ENCODE results near the gene DOK6. TPM values are rescaled to one million over a fixed set of nuclear protein-coding genes. Genes with fewer than 3 reads are reported as not detected.

DOK6 gene
- total RNA-seq, 1 experiment from 2014 or later = not detected

DNA sequence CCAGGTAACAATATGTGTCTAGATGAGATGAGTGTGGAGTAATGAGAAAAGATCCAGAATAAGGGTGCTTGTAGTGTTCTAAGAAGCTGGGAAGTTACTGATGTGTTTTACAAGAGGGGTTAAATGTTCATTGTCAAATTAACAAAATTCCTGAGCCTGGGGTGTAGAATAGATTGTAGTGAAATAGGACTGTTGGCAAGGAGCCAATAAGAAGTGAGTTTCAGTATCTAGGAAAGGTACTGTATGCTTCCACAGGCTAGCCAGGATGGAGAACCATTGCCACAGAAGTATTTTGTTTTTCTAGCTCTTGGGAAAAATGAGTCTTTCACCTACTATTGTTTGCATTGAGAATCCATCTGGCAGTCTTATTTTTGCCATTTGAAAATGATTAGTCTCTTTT, 10.5 kb downstream of the DOK6 start:
- Histone ChIP-seq H3K79me2 (ENCODE audit: low read depth) (no peaks in the 10 kb centered on the region), H3K9me2 (ENCODE audit: insufficient read depth) (0 out of 2 replicates have a peak, but pooled peaks cover 7% of the 10 kb centered on the region), H3K4me1 (replicated peaks; ENCODE audit: insufficient read depth) (no peaks in the 10 kb centered on the region), H3K27ac (no peak overlapping the region), H3F3A (ENCODE audit: insufficient read depth, low read depth) (no peaks in the 10 kb centered on the region), H3K4me3 (no peak overlapping the region), H3K36me3 (ENCODE audit: low read depth) (no peaks in the 10 kb centered on the region), H4K20me1 (ENCODE audit: insufficient read depth) (no peaks in the 10 kb centered on the region), H2AFZ (no peak overlapping the region), H3K9me3 (ENCODE audit: insufficient read depth, low read depth) (no peaks in the 10 kb centered on the region), H3K27me3 (ENCODE audit: insufficient read depth, low read depth) (no peaks in the 10 kb centered on the region), H3K4me2 (no peak overlapping the region)
- intact Hi-C loops (cut with micrococcal nuclease; ENCODE audit: unreplicated experiment) = no loop called here
- TF ChIP-seq, protein P1, sequence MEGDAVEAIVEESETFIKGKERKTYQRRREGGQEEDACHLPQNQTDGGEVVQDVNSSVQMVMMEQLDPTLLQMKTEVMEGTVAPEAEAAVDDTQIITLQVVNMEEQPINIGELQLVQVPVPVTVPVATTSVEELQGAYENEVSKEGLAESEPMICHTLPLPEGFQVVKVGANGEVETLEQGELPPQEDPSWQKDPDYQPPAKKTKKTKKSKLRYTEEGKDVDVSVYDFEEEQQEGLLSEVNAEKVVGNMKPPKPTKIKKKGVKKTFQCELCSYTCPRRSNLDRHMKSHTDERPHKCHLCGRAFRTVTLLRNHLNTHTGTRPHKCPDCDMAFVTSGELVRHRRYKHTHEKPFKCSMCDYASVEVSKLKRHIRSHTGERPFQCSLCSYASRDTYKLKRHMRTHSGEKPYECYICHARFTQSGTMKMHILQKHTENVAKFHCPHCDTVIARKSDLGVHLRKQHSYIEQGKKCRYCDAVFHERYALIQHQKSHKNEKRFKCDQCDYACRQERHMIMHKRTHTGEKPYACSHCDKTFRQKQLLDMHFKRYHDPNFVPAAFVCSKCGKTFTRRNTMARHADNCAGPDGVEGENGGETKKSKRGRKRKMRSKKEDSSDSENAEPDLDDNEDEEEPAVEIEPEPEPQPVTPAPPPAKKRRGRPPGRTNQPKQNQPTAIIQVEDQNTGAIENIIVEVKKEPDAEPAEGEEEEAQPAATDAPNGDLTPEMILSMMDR (conservative IDR thresholded peaks at IDR 0.05) = no peak
- POLR2A ChIA-PET (ENCODE audit: unreplicated experiment) = no interaction called here
- no peak for DNase-seq
- CTCF ChIA-PET = no interaction called here
- no TSS peak for BruUV-seq (replicated peaks)

GRCh38 chr18:69414184-69414583, 13.5 kb downstream of the DOK6 start:
- H3K27me3 ChIP-seq (ENCODE audit: insufficient read depth, low read depth) = no peaks in the 10 kb centered on the region
- H3K27ac ChIP-seq = no peak overlapping the region
- TF ChIP-seq, protein P1 (conservative IDR thresholded peaks at IDR 0.05) = no peak
- TF ChIP-seq EZH2 (IDR thresholded peaks at IDR 0.05; ENCODE audit: low read depth) = no peak
- no peaks in the 10 kb centered on the region for H4K20me1 ChIP-seq (ENCODE audit: insufficient read depth)
- H3K36me3 ChIP-seq (ENCODE audit: low read depth) = no peaks in the 10 kb centered on the region
- no peaks in the 10 kb centered on the region for H3K79me2 ChIP-seq (ENCODE audit: low read depth)
- no peak overlapping the region for H2AFZ ChIP-seq
- ChIA-PET POLR2A (ENCODE audit: unreplicated experiment) (no interaction called here), CTCF (no interaction called here)
- no peaks in the 10 kb centered on the region for H3K4me1 ChIP-seq (replicated peaks; ENCODE audit: insufficient read depth)
- intact Hi-C loops (cut with micrococcal nuclease; ENCODE audit: unreplicated experiment) = no loop called here
- H3K4me3 ChIP-seq = no peak overlapping the region
- H3K9me3 ChIP-seq (ENCODE audit: insufficient read depth, low read depth) = no peaks in the 10 kb centered on the region
- DNase-seq = no peak
- H3F3A ChIP-seq (ENCODE audit: insufficient read depth, low read depth) = no peaks in the 10 kb centered on the region
- no peaks in the 10 kb centered on the region for H3K9me2 ChIP-seq (ENCODE audit: insufficient read depth)
- no peak overlapping the region for H3K4me2 ChIP-seq
- no TSS peak for BruUV-seq (replicated peaks)

GRCh38 chr18:69432847-69433246, 32.2 kb downstream of the DOK6 start:
- ChIA-PET POLR2A (ENCODE audit: unreplicated experiment) (interaction anchor here (0.6 kb wide), 1 partner anchor 272 kb away, joined by 4 read pairs; no protein-coding TSS in a partner anchor), CTCF (no interaction called here)
- intact Hi-C loops (cut with micrococcal nuclease; ENCODE audit: unreplicated experiment) = no loop called here
- Histone ChIP-seq H3K4me1 (replicated peaks; ENCODE audit: insufficient read depth) (no peaks in the 10 kb centered on the region), H3K9me2 (ENCODE audit: insufficient read depth) (no peaks in the 10 kb centered on the region), H3K36me3 (ENCODE audit: low read depth) (no peaks in the 10 kb centered on the region), H2AFZ (no peak overlapping the region), H3K4me2 (no peak overlapping the region), H3K4me3 (no peak overlapping the region), H3K79me2 (ENCODE audit: low read depth) (no peaks in the 10 kb centered on the region), H3F3A (ENCODE audit: insufficient read depth, low read depth) (no peaks in the 10 kb centered on the region), H3K27ac (no peak overlapping the region), H4K20me1 (ENCODE audit: insufficient read depth) (no peaks in the 10 kb centered on the region; the same call in 1 of the 2 replicates), H3K27me3 (ENCODE audit: insufficient read depth, low read depth) (no peaks in the 10 kb centered on the region), H3K9me3 (ENCODE audit: insufficient read depth, low read depth) (no peaks in the 10 kb centered on the region)
- DNase-seq = no peak
- no TSS peak for BruUV-seq (replicated peaks)
- TF ChIP-seq EZH2 (IDR thresholded peaks at IDR 0.05; ENCODE audit: low read depth) = no peak
- TF ChIP-seq, protein P1 (conservative IDR thresholded peaks at IDR 0.05) = no peak

Data from PC-9 (cell line).